GM23248 (cell line): ENCODE data around the gene UFSP1. TPM values are rescaled to one million over a fixed set of nuclear protein-coding genes. Genes with fewer than 3 reads are reported as not detected.

Experiments
- DNase-seq: peaks from one replicate; pipeline ENCODE4 v3.0.0-alpha.2; 2015
- H2AFZ ChIP-seq: fragments of 200-600 bp; sonication (generic); 2 replicates; pipeline ENCODE4 v1.6.1; 2016; ENCODE audit warnings: antibody characterized with exemption
- H3F3A ChIP-seq: fragments of 200-600 bp; sonication (generic); 2 replicates; pipeline ENCODE4 v1.6.1; 2016; ENCODE audit warnings: mild to moderate bottlenecking, antibody characterized with exemption, mixed run types; ENCODE audit not compliant: insufficient read depth
- H3K27ac ChIP-seq: fragments of 200-600 bp; sonication (generic); 2 replicates; pipeline ENCODE4 v1.5.1; 2016; ENCODE audit warnings: mild to moderate bottlenecking
- H3K27me3 ChIP-seq: fragments of 200-600 bp; sonication (generic); replicated peaks from 2 replicates; pipeline ENCODE4 v1.6.1; 2016; ENCODE audit warnings: mild to moderate bottlenecking; ENCODE audit not compliant: insufficient read depth
- H3K36me3 ChIP-seq: fragments of 200-600 bp; sonication (generic); 2 replicates; pipeline ENCODE4 v1.6.1; 2016; ENCODE audit warnings: low read depth, mild to moderate bottlenecking
- H3K4me1 ChIP-seq: fragments of 200-600 bp; sonication (generic); 2 replicates; pipeline ENCODE4 v1.6.1; 2016; ENCODE audit warnings: mild to moderate bottlenecking; ENCODE audit not compliant: insufficient read depth
- H3K4me2 ChIP-seq: fragments of 200-600 bp; sonication (generic); one replicate; pipeline ENCODE4 v1.6.1; 2016; ENCODE audit warnings: mild to moderate bottlenecking; ENCODE audit not compliant: unreplicated experiment
- H3K4me3 ChIP-seq: fragments of 200-600 bp; sonication (generic); 2 replicates; pipeline ENCODE4 v1.5.1; 2016; ENCODE audit warnings: mild to moderate bottlenecking
- H3K79me2 ChIP-seq: fragments of 200-600 bp; sonication (generic); 2 replicates; pipeline ENCODE4 v1.6.1; 2016; ENCODE audit warnings: mild to moderate bottlenecking; ENCODE audit not compliant: insufficient read depth
- H3K9ac ChIP-seq: fragments of 200-600 bp; sonication (generic); 2 replicates; pipeline ENCODE4 v1.6.1; 2016; ENCODE audit warnings: mild to moderate bottlenecking
- H3K9me2 ChIP-seq: fragments of 200-600 bp; sonication (generic); 2 replicates; pipeline ENCODE4 v1.6.1; 2016; ENCODE audit warnings: mixed run types, mild to moderate bottlenecking, moderate library complexity; ENCODE audit not compliant: insufficient read depth
- H3K9me3 ChIP-seq: fragments of 200-600 bp; sonication (generic); one replicate; pipeline ENCODE4 v1.6.1; 2017; ENCODE audit warnings: low read depth
- H4K20me1 ChIP-seq: fragments of 200-600 bp; sonication (generic); 2 replicates; pipeline ENCODE4 v1.6.0; 2016; ENCODE audit not compliant: insufficient read depth
- EZH2 ChIP-seq: fragments of 200-600 bp; sonication (generic); IDR thresholded peaks from 2 replicates; pipeline ENCODE4 v1.6.1; 2018; ENCODE audit warnings: antibody characterized with exemption, mild to moderate bottlenecking; ENCODE audit not compliant: insufficient read depth, poor library complexity, severe bottlenecking
- EZH2phosphoT487 ChIP-seq: fragments of 200-600 bp; sonication (generic); IDR thresholded peaks from 2 replicates; pipeline ENCODE4 v1.6.1; 2018; ENCODE audit warnings: antibody characterized with exemption, moderate library complexity, mild to moderate bottlenecking, low read depth; ENCODE audit not compliant: insufficient read depth
- WGBS, 2 experiments: methylation state at CpG; one replicate each; pipeline ENCODE4 v1.1.6; 2015 to 2017; ENCODE audit warnings: low lambda C conversion rate in 2 of 2, low coverage in 1 of 2; ENCODE audit errors: missing lambda C conversion rate in 2 of 2; 5-methylcytosine and 5-hydroxymethylcytosine counted together
- in situ Hi-C: fragments of 300-500 bp; cut with MboI; formaldehyde crosslinking; loops from 2 replicates; pipeline ENCODE4 v1.15.0; 2020
- polyA plus RNA-seq: library from polyadenylated mRNA; unstranded; fragments of >200 nt; fragmentation: Nextera tagmentation; extraction: Ambion mirVana; gene quantifications from 2 replicates; pipeline ENCODE4 v1.2.1, GENCODE V29; 2016
- total RNA-seq: library from RNA; depleted of rRNA; stranded (reverse); fragments of >200 nt; shearing (Covaris generic); gene quantifications from 2 replicates; pipeline ENCODE4 v1.2.3, GENCODE V29; 2014

Gene UFSP1
- total and polyA plus RNA-seq, 2 experiments from 2014 or later, result 5.1 to 9.9 TPM

DNA sequence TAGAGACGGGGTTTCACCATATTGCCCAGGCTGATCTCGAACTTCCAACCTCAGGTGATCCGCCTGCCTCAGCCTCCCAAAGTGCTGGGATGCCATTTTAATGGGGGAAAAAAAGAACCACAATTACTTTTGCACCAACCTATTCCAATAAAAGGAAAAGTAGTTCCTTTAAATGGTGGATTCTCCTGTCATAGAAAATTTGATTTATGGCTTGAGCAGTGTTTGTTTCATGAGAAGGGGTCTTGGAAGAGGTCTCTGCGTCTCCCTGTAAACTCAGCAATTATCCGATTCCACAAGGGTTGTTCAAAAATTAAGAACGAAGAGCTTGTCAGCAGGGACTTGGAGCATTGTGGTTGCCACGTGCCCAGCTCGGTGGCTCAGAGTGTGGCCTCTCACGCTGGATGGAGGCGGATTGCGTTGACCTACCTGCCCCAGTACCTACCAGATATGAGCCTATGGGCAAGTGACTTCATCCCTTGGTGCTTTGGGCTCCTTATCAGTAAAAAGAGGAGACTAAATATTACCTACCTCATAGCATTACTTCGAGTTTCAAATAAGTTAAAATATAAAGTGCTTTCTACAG is 25.2 kb downstream of the UFSP1 start:
- WGBS, 2 experiments, result 86% methylated on average over 12 of the region's 12 CpGs
- Histone ChIP-seq H3K9me2 (no peaks in the 10 kb centered on the region), H3K4me3 (no peak overlapping the region), H3K9me3 (no peaks in the 10 kb centered on the region), H3F3A (peaks cover 16% of the 10 kb centered on the region), H3K79me2 (peaks cover 22% of the 10 kb centered on the region), H4K20me1 (no peaks in the 10 kb centered on the region), H3K4me1 (peaks cover 7% of the 10 kb centered on the region), H3K27ac (no peak overlapping the region), H2AFZ (no peak overlapping the region), H3K27me3 (no peaks in the 10 kb centered on the region), H3K9ac (no peak overlapping the region), H3K4me2 (no peak overlapping the region), H3K36me3 (no peaks in the 10 kb centered on the region; the same call in 1 of the 2 replicates)
- no peak for DNase-seq
- TF ChIP-seq EZH2, result no peak
- no peak for TF ChIP-seq EZH2phosphoT487
- in situ Hi-C loops, result loop anchor here (25.0 kb wide), 1 partner anchor 402 kb away; the partner anchor contains the start of gene SPACDR

DNA sequence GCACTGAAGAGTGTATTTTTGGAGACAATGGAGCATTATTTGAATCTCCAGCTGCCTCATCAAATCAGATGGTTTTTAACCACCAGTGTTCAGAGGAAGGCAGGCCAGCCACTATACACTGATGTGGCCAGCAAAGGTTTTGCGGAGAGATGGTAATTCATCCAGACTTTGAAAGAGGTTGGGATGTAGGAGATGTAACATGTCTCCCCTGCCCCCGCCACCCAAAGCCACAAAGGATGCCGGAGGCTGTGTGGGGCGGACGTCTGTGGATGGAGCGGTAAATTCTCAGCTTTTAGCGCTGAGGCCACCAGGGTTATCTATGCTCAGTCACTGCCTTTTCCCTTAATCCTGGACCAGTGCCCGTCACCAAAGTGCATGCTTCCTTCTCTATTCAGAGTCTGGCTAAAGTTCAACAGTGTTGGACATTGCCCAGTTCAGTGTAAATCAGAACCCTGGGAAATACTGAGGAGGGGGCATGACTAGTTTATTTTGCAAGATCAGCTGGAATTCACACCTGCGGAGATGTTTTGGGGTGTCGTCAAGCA is 26.0 kb downstream of the UFSP1 start:
- no peak overlapping the region for H3K4me2 ChIP-seq
- H4K20me1 ChIP-seq, result no peaks in the 10 kb centered on the region
- 95 to 96% methylated on average over 10 of the region's 10 CpGs for WGBS, 2 experiments
- no peak overlapping the region for H3K27ac ChIP-seq
- no peak overlapping the region for H2AFZ ChIP-seq
- no peak overlapping the region for H3K4me3 ChIP-seq
- H3K27me3 ChIP-seq, result no peaks in the 10 kb centered on the region
- H3K4me1 ChIP-seq, result peaks cover 7% of the 10 kb centered on the region
- H3K79me2 ChIP-seq, result peaks cover 14% of the 10 kb centered on the region
- no peak for DNase-seq
- in situ Hi-C loops, result loop anchor here (25.0 kb wide), 1 partner anchor 401 kb away; the partner anchor contains the start of gene SPACDR
- H3K9me2 ChIP-seq, result no peaks in the 10 kb centered on the region
- H3K9me3 ChIP-seq, result no peaks in the 10 kb centered on the region
- no peaks in the 10 kb centered on the region; the same call in 1 of the 2 replicates for H3K36me3 ChIP-seq
- no peak overlapping the region for H3K9ac ChIP-seq
- peaks cover 16% of the 10 kb centered on the region for H3F3A ChIP-seq
- TF ChIP-seq EZH2 (no peak), EZH2phosphoT487 (no peak)

DNA sequence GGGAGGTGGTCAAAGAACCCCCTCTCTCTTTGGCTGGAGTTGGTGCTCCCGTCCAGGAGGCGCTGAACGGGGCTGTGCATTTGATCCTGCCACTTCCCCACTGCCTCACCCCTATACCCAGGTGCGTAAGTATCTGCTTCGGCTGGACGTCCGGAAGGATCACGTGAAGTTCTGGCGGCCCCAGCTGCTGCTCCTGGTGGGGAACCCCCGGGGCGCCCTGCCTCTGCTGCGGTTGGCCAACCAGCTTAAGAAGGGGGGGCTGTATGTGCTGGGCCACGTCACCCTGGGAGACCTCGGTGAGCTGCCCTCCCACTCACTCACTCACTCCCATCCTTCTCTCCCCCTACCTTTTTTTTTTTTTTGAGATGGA is 27.9 kb downstream of the UFSP1 start:
- H4K20me1 ChIP-seq, result no peaks in the 10 kb centered on the region
- peaks cover 4% of the 10 kb centered on the region for H3K4me1 ChIP-seq
- no peak for DNase-seq
- no peak overlapping the region for H3K27ac ChIP-seq
- H3K36me3 ChIP-seq, result no peaks in the 10 kb centered on the region; the same call in 1 of the 2 replicates
- no peak overlapping the region for H3K9ac ChIP-seq
- TF ChIP-seq EZH2phosphoT487, result no peak
- no peak for TF ChIP-seq EZH2
- WGBS, 2 experiments, result 95% methylated on average over 14 of the region's 14 CpGs
- H3K79me2 ChIP-seq, result no peaks in the 10 kb centered on the region
- H3K9me2 ChIP-seq, result no peaks in the 10 kb centered on the region
- no peaks in the 10 kb centered on the region for H3K9me3 ChIP-seq
- in situ Hi-C loops, result loop anchor here (25.0 kb wide), 1 partner anchor 399 kb away; the partner anchor contains the start of gene SPACDR
- no peak overlapping the region for H3K4me3 ChIP-seq
- H3K27me3 ChIP-seq, result no peaks in the 10 kb centered on the region
- no peak overlapping the region for H3K4me2 ChIP-seq
- H3F3A ChIP-seq, result peaks cover 14% of the 10 kb centered on the region
- no peak overlapping the region for H2AFZ ChIP-seq

DNA sequence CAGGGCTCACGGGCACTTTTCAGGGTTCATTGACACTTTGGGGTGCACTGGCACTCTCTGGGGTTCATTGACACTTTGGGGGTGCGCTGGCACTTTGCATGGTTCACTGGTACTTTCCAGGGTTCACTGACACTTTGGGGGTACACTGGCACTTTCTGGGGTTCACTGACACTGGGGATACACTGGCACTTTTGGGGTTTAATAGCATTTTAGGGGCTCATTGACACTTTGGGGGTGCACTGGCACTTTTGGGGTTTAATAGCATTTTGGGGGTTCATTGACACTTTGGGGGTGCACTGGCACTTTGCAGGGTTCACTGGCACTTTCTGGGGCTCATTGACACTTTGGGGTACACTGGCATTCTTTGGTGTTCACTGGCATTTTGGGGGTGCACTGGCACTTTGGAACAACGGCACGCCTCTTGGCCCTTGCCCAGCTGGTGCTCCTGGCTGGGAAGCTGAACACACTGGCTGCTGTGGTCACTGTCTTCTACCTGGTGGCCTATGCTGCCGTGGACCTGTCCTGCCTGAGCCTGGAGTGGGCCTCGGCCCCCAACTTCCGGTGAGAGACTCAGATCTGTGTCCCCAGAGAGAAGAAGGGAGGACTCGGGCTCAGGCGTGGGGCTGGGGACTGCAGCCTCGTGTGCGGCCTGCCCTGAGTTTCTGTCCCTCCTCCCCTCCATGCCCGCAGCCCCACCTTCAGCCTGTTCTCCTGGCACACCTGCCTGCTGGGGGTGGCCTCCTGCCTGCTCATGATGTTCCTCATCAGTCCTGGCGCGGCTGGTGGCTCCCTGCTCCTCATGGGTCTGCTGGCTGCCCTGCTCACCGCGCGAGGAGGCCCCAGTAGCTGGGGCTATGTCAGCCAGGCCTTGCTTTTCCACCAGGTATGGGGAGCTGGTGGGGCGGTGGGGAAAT is 28.6 kb downstream of the UFSP1 start:
- H4K20me1 ChIP-seq, result no peaks in the 10 kb centered on the region
- no peak for TF ChIP-seq EZH2phosphoT487
- no peak for TF ChIP-seq EZH2
- in situ Hi-C loops, result loop anchor here (25.0 kb wide), 1 partner anchor 399 kb away; the partner anchor contains the start of gene SPACDR
- H3K9ac ChIP-seq, result no peak overlapping the region
- no peaks in the 10 kb centered on the region for H3K9me2 ChIP-seq
- WGBS, 2 experiments, result 86% methylated on average over 17 to 18 of the region's 18 CpGs
- H3K4me3 ChIP-seq, result no peak overlapping the region
- H3K4me2 ChIP-seq, result no peak overlapping the region
- no peaks in the 10 kb centered on the region for H3K27me3 ChIP-seq
- DNase-seq, result no peak
- H3F3A ChIP-seq, result peaks cover 13% of the 10 kb centered on the region
- H3K79me2 ChIP-seq, result no peaks in the 10 kb centered on the region
- H3K4me1 ChIP-seq, result no peaks in the 10 kb centered on the region
- H3K27ac ChIP-seq, result no peak overlapping the region
- no peaks in the 10 kb centered on the region for H3K9me3 ChIP-seq
- H3K36me3 ChIP-seq, result no peaks in the 10 kb centered on the region; the same call in 1 of the 2 replicates
- no peak overlapping the region for H2AFZ ChIP-seq
